PC-9 (cell line): ENCODE data around the gene ITPKC. TPM values are rescaled to one million over a fixed set of nuclear protein-coding genes. Genes with fewer than 3 reads are reported as not detected.

Experiments
- BruUV-seq: library from RNA; stranded (reverse); fragments of 400-500 nt; replicated peaks from 2 replicates; lab custom pipeline; 2021; lab: Mats Ljungman, UMichigan
- CTCF ChIA-PET: fragments of 300-600 bp; sonication (Branson Sonifier 250); formaldehyde crosslinking; loops from one replicate; lab custom pipeline; 2022; ENCODE audit warnings: antibody characterized with exemption; lab: Charles Lee
- POLR2A ChIA-PET: fragments of 300-600 bp; sonication (Branson Sonifier 250); formaldehyde crosslinking; loops from one replicate; lab custom pipeline; 2022; ENCODE audit warnings: antibody characterized with exemption; ENCODE audit not compliant: unreplicated experiment; lab: Charles Lee
- DNase-seq, 2 experiments: peaks; one replicate each; pipeline versions ENCODE4 v3.0.0 to v3.0.0-alpha.2; 2015 to 2022; ENCODE audit warnings: mixed read lengths in 1 of 2
- H2AFZ ChIP-seq: fragments of 200-600 bp; sonication (generic); 2 replicates; pipeline ENCODE4 v1.8.1; 2017; ENCODE audit warnings: antibody characterized with exemption
- H3F3A ChIP-seq: fragments of 200-600 bp; sonication (generic); 2 replicates; pipeline ENCODE4 v1.8.1; 2017; ENCODE audit warnings: antibody characterized with exemption, mild to moderate bottlenecking, low read depth; ENCODE audit not compliant: insufficient read depth
- H3K27ac ChIP-seq: fragments of 200-600 bp; sonication (generic); 2 replicates; pipeline ENCODE4 v1.6.1; 2016; ENCODE audit warnings: mixed run types
- H3K27me3 ChIP-seq: fragments of 200-600 bp; sonication (generic); 2 replicates; pipeline ENCODE4 v1.6.1; 2016; ENCODE audit warnings: low read depth, mixed run types; ENCODE audit not compliant: insufficient read depth
- H3K36me3 ChIP-seq: fragments of 200-600 bp; sonication (generic); 2 replicates; pipeline ENCODE4 v1.6.1; 2016; ENCODE audit warnings: low read depth, mixed run types
- H3K4me1 ChIP-seq: fragments of 200-600 bp; sonication (generic); replicated peaks from 2 replicates; pipeline ENCODE4 v1.6.1; 2016; ENCODE audit warnings: mixed run types; ENCODE audit not compliant: insufficient read depth
- H3K4me2 ChIP-seq: fragments of 200-600 bp; sonication (generic); 2 replicates; pipeline ENCODE4 v1.6.1; 2017; ENCODE audit warnings: mixed run types
- H3K4me3 ChIP-seq: fragments of 200-600 bp; sonication (generic); 2 replicates; pipeline ENCODE4 v1.6.1; 2016; ENCODE audit warnings: mixed run types
- H3K79me2 ChIP-seq: fragments of 200-600 bp; sonication (generic); 2 replicates; pipeline ENCODE4 v1.6.1; 2017; ENCODE audit warnings: low read depth, mixed run types
- H3K9me2 ChIP-seq: fragments of 200-600 bp; sonication (generic); 2 replicates; pipeline ENCODE4 v1.8.1; 2017; ENCODE audit warnings: mild to moderate bottlenecking; ENCODE audit not compliant: insufficient read depth
- H3K9me3 ChIP-seq: fragments of 200-600 bp; sonication (generic); 2 replicates; pipeline ENCODE4 v1.8.1; 2016; ENCODE audit warnings: low read depth; ENCODE audit not compliant: insufficient read depth
- H4K20me1 ChIP-seq: fragments of 200-600 bp; sonication (generic); 2 replicates; pipeline ENCODE4 v1.8.1; 2017; ENCODE audit not compliant: insufficient read depth
- CTCF ChIP-seq: fragments of 200-600 bp; sonication (generic); conservative IDR thresholded peaks from 2 replicates; pipeline ENCODE4 v1.6.1; 2017; ENCODE audit warnings: mixed run types, antibody characterized with exemption, mild to moderate bottlenecking, moderate library complexity
- EZH2 ChIP-seq: fragments of 200-600 bp; sonication (generic); IDR thresholded peaks from 2 replicates; pipeline ENCODE4 v1.8.0; 2017; ENCODE audit warnings: antibody characterized with exemption, low read depth
- intact Hi-C: fragments of 100-400 bp; cut with micrococcal nuclease; formaldehyde crosslinking; loops from one replicate; pipeline ENCODE4 v1.10.0; 2022; ENCODE audit not compliant: unreplicated experiment
- total RNA-seq: library from RNA; stranded (reverse); gene quantifications from 2 replicates; pipeline ENCODE4 v1.2.3, GENCODE V29; 2021

ITPKC gene
- total RNA-seq, 1 experiment from 2014 or later, result 17.6 TPM

- Histone ChIP-seq H3F3A (peaks cover 21% of the 10 kb centered on the region), H3K27me3 (no peaks in the 10 kb centered on the region), H3K36me3 (0 out of 2 replicates have a peak, but pooled peaks cover 6% of the 10 kb centered on the region), H2AFZ (no peak overlapping the region), H4K20me1 (no peaks in the 10 kb centered on the region), H3K4me2 (no peak overlapping the region), H3K9me2 (no peaks in the 10 kb centered on the region), H3K9me3 (no peaks in the 10 kb centered on the region), H3K4me1 (peaks cover 28% of the 10 kb centered on the region), H3K79me2 (no peaks in the 10 kb centered on the region), H3K27ac (no peak overlapping the region), H3K4me3 (no peak overlapping the region)
- POLR2A ChIA-PET, result no interaction called here
- intact Hi-C loops, result loop anchor here (10.0 kb wide), 1 partner anchor 906 kb away; the partner anchor contains the start of gene CEACAM21
- no TSS peak for BruUV-seq
- no peak for TF ChIP-seq CTCF
- TF ChIP-seq EZH2, result no peak
- no peak for DNase-seq
- CTCF ChIA-PET, result no interaction called here
Measured at GRCh38 chr19:40668991-40669614, 47.8 kb upstream of the ITPKC start.

GRCh38 chr19:40671404-40671803 lies 45.5 kb upstream of the ITPKC start:
- H4K20me1 ChIP-seq, result no peaks in the 10 kb centered on the region
- no peaks in the 10 kb centered on the region for H3K27me3 ChIP-seq
- intact Hi-C loops, result no loop called here
- no peak for DNase-seq
- H3K79me2 ChIP-seq, result no peaks in the 10 kb centered on the region
- no TSS peak for BruUV-seq
- H3K4me2 ChIP-seq, result no peak overlapping the region
- ChIA-PET CTCF (no interaction called here), POLR2A (no interaction called here)
- H3K9me2 ChIP-seq, result no peaks in the 10 kb centered on the region
- H3K9me3 ChIP-seq, result no peaks in the 10 kb centered on the region
- H3K36me3 ChIP-seq, result 0 out of 2 replicates have a peak, but pooled peaks cover 6% of the 10 kb centered on the region
- no peak overlapping the region for H3K4me3 ChIP-seq
- peaks cover 7% of the 10 kb centered on the region for H3K4me1 ChIP-seq
- peaks cover 3% of the 10 kb centered on the region for H3F3A ChIP-seq
- TF ChIP-seq EZH2, result no peak
- no peak for TF ChIP-seq CTCF
- H3K27ac ChIP-seq, result no peak overlapping the region
- H2AFZ ChIP-seq, result no peak overlapping the region

- no peak overlapping the region for H3K27ac ChIP-seq
- ChIA-PET CTCF (no interaction called here), POLR2A (interaction anchor here (0.6 kb wide), 1 partner anchor 46 kb away, joined by 6 read pairs; no protein-coding TSS in a partner anchor)
- no TSS peak for BruUV-seq
- no peaks in the 10 kb centered on the region for H3K9me2 ChIP-seq
- peaks cover under 1% of the 10 kb centered on the region for H3K4me1 ChIP-seq
- no peak overlapping the region for H3K4me3 ChIP-seq
- H2AFZ ChIP-seq, result no peak overlapping the region
- no peaks in the 10 kb centered on the region for H4K20me1 ChIP-seq
- 0 out of 2 replicates have a peak, but pooled peaks cover 6% of the 10 kb centered on the region for H3K36me3 ChIP-seq
- no peak for TF ChIP-seq CTCF
- no peak for TF ChIP-seq EZH2
- no peaks in the 10 kb centered on the region for H3K27me3 ChIP-seq
- H3K9me3 ChIP-seq, result no peaks in the 10 kb centered on the region
- H3K4me2 ChIP-seq, result no peak overlapping the region
- intact Hi-C loops, result no loop called here
- no peaks in the 10 kb centered on the region for H3K79me2 ChIP-seq
- DNase-seq, result no peak
- no peaks in the 10 kb centered on the region; the same call in 1 of the 2 replicates for H3F3A ChIP-seq
Measured at GRCh38 chr19:40672038-40672437, 44.9 kb upstream of the ITPKC start.
